ENCODE data around the gene NSMCE1. TPM values are rescaled to one million over a fixed set of nuclear protein-coding genes. Genes with fewer than 3 reads are reported as not detected.

NSMCE1 gene
- total RNA-seq, 1 donor from 2014 or later: 41.1 TPM

DNA sequence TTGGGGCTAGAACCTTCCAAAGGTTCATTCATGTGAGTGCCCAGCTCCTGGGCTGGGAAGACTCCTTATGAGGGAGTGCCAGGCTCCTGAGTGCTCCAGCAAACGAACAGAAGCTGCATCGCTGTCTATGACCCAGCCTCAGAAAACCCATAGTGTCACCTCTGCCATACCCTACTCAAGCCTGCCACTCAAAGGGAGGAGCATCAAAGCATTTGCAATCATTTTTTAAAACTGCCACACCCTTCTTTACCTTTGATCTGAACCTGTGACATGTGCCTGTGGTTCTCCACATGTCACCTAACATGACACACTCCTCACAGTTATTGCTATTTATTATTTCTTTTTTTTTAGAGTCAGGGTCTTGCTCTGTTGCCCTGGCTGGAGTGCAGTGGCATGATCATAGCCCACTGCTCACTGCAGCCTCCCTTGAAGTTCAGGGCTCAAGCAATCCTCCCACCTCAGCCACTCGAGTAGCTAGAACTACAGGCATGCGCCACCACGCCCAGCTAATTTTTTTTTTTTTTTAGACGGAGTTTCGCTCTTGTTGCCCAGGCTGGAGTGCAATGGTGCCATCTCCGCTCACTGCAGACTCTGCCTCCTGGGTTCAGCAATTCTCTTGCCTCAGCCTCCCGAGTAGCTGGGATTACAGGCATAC is 72.5 kb downstream of the NSMCE1 start:
- no peak for DNase-seq (ENCODE audit: low read depth in 2 of 2)

DNA sequence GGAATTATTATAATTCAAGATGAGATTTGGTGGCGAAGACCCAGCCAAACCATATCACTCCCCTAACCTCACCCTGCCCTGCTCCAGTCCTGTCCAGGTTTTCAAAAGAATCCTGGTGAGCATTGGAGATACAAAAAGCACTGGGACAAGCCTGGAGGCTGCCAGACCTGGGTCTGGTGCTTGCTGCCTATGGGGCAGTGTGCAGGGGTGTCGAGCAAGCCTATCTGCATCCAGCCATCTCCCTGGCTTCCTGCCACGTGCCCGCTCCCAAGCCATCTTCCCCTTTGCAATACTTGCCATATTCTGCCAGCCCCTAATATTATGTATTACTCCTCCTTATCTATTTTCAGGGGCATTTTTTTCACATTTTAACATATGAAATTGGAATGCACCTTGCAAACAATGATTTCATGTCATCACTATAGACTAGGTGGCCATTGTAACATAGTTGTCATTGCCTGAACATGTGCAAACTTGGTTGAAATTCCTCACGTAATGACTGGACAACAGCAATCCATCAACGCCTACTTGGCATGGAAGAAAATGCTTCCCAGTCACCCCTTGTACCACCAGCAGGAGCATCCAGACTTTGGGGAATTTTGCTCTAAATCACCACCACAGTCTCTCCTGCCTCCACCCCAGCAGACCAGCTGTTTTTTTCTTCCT is 73.4 kb downstream of the NSMCE1 start:
- DNase-seq (ENCODE audit: low read depth in 2 of 2): no peak

DNA sequence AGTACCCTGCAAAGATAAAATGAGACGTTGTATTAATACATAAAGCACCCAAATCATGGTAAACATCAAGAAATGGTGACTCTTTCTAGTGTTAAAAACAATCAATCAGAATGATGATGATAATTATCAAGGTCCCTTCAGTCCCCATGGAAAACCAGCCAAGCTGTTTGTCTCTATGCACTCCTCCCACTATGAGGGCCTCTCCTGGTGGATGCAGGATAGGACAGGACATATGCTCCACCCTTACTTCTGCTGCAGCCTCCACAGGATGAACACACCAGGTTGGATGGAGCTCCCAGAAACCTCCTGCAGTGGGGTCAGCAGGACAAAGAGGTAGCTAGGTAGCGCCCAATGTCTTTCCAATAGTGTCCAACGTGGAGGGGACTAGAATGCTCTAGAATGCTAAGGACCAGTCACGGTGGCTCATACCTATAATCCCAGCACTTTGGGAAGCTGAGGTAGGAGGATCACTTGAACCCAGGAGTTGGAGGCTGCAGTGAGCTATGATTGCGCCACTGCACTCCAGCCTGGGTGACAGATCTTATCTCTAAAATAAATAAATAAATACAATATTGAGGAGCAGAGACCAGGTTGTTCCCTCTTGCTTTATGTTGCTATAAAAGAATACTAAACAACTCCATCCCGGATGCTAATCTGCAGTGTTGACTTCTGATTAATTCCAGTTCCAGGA is 75.1 kb downstream of the NSMCE1 start:
- DNase-seq (ENCODE audit: low read depth in 2 of 2): no peak

DNA sequence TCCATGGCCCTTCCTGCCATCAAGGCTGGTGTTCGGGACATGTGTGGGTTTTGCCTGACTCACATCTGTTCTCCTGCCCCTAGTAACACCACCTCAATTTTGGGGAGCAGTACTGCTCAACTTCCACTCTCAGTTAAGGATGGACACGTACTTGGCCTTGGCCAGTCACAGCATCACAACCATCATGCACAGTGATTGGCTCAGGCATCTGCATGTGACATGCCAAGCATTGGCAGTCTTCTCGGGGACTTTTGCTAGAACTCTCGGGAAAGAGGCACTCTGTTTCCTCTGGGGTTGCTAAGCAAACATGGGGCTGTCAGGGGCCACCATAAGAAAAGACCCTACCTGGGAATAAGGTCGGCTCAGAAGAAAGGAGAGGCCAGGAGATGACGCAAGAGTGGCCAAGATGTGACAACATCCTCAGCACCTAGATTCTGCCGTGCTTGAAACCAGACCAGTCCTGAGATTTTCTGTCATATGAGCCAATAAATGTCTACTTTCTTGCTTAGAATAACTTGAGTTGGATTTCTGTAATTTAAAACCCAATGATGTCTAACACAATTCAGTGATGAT is 77.1 kb downstream of the NSMCE1 start:
- no peak for DNase-seq (ENCODE audit: low read depth in 2 of 2)

DNA sequence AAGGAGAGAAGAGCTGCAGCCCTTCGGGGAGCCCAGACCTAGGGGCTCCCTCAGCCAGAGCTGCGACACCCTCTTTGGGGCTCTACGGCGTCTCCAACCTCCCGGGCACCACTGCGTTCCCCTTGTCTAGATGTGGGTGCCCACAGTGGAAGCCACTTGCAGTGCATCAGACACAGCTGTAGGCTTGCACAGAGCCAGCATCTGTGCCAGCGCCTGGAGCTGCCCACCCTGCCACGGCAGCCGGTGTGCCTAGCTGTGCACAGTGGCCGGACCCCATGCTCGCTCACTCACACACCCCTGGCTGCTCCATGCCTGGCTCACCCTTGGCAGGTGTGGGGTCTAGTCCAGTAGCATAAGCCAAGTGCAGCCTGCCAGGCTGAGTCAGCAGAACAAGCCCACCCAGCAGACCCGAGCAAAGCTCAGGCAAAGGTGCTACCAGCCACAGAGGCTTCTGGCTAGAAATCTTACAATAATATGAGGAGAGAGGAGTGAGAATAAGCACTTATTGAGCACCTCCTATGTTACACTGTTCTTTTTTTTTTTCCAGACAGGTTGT is 78.2 kb downstream of the NSMCE1 start:
- no peak for DNase-seq (ENCODE audit: low read depth in 2 of 2)

DNA sequence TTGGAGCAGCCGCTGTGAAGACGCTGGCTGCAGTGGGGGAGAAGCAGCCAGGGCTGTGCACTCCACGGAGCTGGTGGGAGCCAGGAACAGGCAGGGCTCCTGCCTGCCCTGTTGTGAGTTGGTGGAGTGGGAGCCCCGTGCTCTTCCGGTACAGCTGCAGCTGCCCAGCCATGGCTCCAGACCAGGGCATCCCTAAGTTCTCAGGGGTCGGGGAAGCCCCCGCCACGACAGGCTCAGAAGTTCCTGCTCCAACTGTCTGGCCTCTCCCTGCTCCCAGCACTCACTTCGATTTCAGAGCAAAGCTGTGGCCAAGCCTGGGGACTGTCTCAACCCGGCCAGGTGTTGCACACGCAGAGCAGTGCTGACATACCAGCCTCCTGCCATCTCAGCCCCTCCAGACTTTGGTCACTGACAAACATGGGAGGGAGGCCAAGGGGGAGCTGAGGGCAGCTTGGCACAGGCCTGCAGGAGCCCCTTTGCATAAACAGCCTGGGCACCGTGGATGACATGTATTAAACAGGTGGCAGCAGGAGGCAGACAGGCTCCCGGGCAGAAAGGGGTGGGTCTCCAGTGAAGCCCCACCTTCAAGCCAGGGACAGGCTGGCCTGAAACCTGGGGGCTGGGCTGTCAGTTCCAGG is 79.1 kb downstream of the NSMCE1 start:
- no peak for DNase-seq (ENCODE audit: low read depth in 2 of 2)

DNA sequence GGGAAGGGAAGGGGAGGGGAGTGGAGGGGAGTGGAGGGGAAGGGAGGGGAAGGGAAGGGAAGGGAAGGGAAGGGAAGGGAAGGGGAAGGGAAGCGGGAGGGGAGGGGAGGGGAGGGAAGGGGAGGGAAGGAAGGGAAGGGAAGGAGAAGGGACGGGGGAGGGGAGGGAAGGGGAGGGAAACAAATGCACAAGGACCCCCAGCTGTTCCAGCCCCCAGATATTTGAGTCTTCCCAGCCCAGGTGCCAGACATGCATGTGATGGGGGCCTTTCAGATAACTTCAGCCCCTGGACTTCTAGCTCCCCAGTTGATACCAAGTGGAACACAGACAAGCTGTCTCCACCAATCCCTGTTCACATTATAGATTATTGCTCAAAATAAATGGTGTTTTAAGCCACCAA is 79.9 kb downstream of the NSMCE1 start:
- DNase-seq (ENCODE audit: low read depth in 2 of 2): no peak

DNA sequence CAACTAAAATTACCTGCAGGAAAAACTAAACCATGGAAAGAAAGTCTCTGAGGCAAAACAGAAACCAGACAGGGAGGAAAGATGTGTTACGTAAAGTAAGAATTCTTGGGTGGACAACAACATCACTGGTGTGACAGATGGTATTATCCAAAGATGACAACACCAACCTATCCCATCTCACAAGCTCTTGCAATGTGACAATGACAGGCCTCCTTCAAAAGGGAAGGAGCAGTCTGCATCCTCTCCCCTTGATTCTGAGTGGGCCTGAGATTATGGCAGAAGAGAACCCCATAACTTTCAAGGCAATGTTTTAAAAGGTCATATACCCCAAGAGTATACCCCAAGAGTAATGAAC is 82.8 kb downstream of the NSMCE1 start:
- no peak for DNase-seq (ENCODE audit: low read depth in 2 of 2)

DNA sequence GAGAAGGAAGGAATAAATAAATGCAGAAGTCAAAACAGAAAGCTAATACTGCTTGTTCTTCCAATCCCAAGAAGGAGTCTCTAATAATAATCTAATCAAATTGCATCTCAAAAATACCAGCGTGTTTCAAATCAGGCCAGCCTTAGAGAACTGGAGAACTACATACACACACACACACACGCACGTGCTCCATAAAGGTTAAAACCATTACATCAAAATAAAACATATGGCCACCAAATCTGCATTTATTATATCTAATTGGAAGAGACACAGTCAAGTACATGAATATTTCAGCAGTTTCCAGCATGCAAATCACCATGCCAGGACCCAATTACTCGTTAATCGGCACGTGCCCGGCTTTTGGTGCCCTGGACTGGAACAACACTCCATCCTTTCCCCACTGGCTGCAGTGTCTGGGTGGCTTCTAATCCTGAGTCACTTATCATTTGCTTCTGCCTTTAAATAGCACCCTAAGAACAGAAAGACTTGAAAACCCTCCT is 85.6 kb downstream of the NSMCE1 start:
- no peak for DNase-seq (ENCODE audit: low read depth in 2 of 2)

DNA sequence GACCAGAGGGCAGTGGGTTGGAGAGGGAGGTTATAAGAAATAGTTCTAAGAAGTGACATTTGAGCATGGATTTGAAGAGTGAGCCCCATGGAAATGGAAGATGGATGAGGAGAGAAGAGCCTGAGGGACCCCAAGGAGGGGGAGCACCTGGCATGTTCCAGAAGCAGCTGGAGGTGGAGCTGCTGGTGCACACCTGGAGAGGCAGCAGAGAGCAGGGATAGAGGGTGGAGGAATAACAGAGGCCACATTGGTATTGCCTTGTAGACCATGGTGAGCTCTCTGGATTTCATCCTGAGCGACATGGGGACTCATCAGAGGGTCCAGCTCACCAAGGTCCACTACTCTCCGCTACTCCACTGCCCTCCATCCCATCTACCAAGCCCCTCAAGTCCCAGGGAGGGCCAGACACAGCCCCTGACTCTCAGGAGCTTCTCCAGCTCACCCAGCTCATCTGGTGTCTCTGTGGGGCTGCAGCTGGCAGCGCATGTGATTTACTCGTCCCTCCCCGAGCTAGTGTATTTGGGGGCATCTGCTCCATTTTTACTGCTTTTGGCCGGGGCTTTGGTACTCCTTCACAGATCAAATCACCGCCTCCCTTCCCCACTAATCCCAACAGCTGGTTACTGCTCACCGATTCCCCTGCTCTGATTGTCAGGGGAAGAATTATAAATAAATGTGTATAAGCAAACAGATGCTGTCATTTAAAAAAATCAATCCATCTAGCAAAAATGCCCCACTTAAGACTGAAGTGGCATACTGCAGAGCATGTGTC is 87.4 kb downstream of the NSMCE1 start:
- no peak for DNase-seq (ENCODE audit: low read depth in 2 of 2)

DNA sequence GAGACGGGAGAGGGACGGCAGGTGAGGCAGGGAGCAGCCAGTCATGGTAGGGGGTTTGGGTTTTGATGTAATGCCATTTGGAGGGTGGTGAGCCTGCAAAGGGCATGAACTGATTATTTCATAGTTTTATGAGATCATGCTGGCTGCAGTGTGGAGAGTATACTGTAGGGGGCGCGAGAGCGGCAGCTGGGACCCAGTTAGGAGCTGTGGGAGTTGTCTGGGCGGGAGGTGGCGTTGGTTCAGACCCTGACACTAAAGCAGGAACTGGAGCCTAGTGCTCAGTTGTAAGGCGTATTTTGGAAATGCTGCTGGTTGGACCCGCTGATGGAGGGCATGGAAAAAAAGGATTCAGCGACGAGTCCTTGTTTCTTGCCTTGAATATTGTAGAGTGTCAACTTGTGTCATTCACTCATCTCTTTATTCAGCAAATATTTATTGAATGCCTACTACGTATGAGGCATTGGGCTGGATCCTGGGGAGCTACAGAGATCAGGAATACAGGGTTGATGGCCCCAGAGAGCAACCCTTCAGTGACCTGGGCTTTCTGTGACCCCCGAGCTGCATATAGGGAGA is 89.0 kb downstream of the NSMCE1 start:
- DNase-seq (ENCODE audit: low read depth in 2 of 2): peak; percentile 76 to 84

DNA sequence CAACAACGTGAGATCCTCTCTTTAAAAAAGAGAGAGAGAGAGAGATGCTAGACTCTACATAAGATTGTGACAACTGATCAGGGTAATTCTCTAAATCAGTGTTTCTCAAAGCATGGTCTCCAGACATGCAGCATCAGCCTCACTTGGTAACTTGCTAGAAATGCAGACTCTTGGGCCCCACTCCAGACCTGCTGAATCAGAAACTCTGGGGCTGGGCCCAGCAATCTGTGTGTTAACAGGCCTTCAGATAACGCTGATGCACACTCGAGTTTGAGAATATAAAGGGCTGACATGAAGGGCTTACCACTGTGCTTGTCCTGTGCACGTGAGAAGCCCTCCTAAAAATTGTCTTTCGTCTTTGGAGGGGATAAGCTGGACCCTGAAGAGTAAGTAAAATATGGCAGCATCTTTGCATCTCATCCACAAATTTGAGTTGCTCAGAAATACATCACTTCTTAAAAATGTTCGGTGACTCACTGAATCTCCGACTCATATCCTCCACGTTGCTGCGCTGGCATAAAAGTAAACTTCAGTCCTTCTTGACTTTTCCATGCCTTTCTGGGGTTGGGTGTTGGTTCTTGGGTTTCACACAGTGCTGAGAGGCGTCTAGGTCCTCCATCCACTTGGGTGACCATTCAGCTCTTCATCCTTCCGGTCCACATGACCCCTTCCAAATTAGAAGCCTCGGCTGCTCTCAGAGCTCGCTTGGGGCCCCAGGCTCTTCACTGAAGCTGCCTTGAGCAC is 91.4 kb downstream of the NSMCE1 start:
- DNase-seq (ENCODE audit: low read depth in 2 of 2): peak in 1 of 2 donors; percentile 83

DNA sequence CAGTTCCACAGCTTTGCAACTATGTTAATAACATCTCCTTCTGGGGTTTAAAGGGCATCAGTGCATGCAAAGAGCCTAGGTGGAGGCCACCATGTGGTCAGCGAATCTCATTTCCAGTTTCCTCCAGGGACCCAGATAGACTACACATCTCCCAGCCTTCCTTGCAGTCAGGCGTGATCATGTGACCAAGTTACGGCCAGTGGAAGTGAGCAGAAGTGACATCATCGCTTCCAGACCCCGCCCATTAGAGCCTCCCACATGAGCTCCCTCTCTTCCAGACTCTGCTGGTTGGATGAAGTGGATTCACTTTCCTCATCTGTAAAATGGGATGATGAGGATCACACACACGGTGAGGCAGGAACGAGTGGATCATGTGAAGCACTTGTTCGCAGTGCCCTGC is 92.7 kb downstream of the NSMCE1 start:
- no peak for DNase-seq (ENCODE audit: low read depth in 2 of 2)

Other genes with a start within 250 kb of the NSMCE1 start
- not detected in 2 replicates for gene C16orf82, start 201.8 kb downstream of the NSMCE1 start, total RNA-seq
- 2.0 and 3.2 TPM in 2 replicates for gene KDM8, start 65.2 kb downstream of the NSMCE1 start, total RNA-seq
- 10.5 and 14.8 TPM in 2 replicates for gene IL4R, start 45.2 kb upstream of the NSMCE1 start, total RNA-seq
- under 0.01 TPM in 2 replicates for gene IL21R, start 133.4 kb upstream of the NSMCE1 start, total RNA-seq